HG03139 (cell line): ENCODE data around the gene CCNDBP1.

Source experiments
- ATAC-seq: cut with Tn5 transposase; IDR thresholded peaks from one replicate; pipeline ENCODE4 v1.9.1; 2021; ENCODE audit not compliant: unreplicated experiment

The CCNDBP1 gene

GRCh38 chr15:43242616-43243015 lies 57.4 kb downstream of the CCNDBP1 start:
- no peak for ATAC-seq

- no peak for ATAC-seq
Measured at GRCh38 chr15:43243020-43243645, 57.9 kb downstream of the CCNDBP1 start.

GRCh38 chr15:43244092-43244491 lies 58.9 kb downstream of the CCNDBP1 start:
- no peak for ATAC-seq

- ATAC-seq = no peak
Measured at GRCh38 chr15:43246261-43246774, 61.1 kb downstream of the CCNDBP1 start.
